B cell (primary cell): Measurements from ENCODE around the gene SERGEF. TPM values are rescaled to one million over a fixed set of nuclear protein-coding genes. Genes with fewer than 3 reads are reported as not detected.

Experiments used
- ATAC-seq: fragments of 200-7000 bp; cut with Tn5 transposase; one replicate; pipeline ENCODE4 v1.10.0; 2021; ENCODE audit warnings: low read depth, mild to moderate bottlenecking, moderate number of reproducible peaks, moderate library complexity
- CTCF ChIA-PET: fragments of 350-600 bp; sonication (Branson Sonifier 250); formaldehyde crosslinking; loops from one replicate; lab custom pipeline; 2021; ENCODE audit warnings: antibody characterized with exemption, inconsistent platforms; lab: Charles Lee
- POLR2A ChIA-PET: fragments of 350-600 bp; sonication (Branson Sonifier 250); formaldehyde crosslinking; loops from one replicate; lab custom pipeline; 2021; ENCODE audit warnings: antibody characterized with exemption; lab: Charles Lee
- DNase-seq: peaks from one replicate; pipeline ENCODE4 v3.0.0; 2013
- H2AFZ ChIP-seq: 2 replicates; pipeline ENCODE4 v1.6.1; 2012; ENCODE audit warnings: mild to moderate bottlenecking, low read depth, low read length; ENCODE audit not compliant: insufficient read depth, poor library complexity, severe bottlenecking
- H3K27ac ChIP-seq, 2 donors: 1 replicate in 1 of 2; 2 replicates in 1 of 2; pipeline ENCODE4 v1.5.1; 2012 to 2013; ENCODE audit warnings: low read length in 2 of 2, mild to moderate bottlenecking in 2 of 2, moderate library complexity in 1 of 2
- H3K27me3 ChIP-seq, 4 experiments: fragments of 200-600 bp in 1 of 4; sonication (generic) in 1 of 4; replicated peaks in 1 of 4; 1 replicate in 2 of 4; 2 replicates in 2 of 4; pipeline versions ENCODE4 v1.6.1 to v1.7.0; 2013 to 2016; ENCODE audit warnings: low read length in 3 of 4, mild to moderate bottlenecking in 2 of 4, mixed read lengths in 1 of 4, moderate library complexity in 1 of 4; ENCODE audit not compliant: insufficient read depth in 4 of 4, control insufficient read depth in 3 of 4; ENCODE audit errors: control extremely low read depth in 1 of 4
- H3K36me3 ChIP-seq, 2 experiments: replicated peaks in 1 of 2; 1 replicate in 1 of 2; 2 replicates in 1 of 2; pipeline versions ENCODE4 v1.6.1 to v1.7.1; 2013; ENCODE audit warnings: low read length in 1 of 2; ENCODE audit not compliant: insufficient read depth in 2 of 2, control insufficient read depth in 1 of 2; ENCODE audit errors: control extremely low read depth in 1 of 2, extremely low read depth in 1 of 2
- H3K4me1 ChIP-seq, 2 donors: fragments of 200-600 bp in 1 of 2; sonication (generic) in 1 of 2; 1 replicate in 1 of 2; 2 replicates in 1 of 2; pipeline versions ENCODE4 v1.5.1 to v1.6.1; 2013 to 2017; ENCODE audit warnings: low read length in 2 of 2; ENCODE audit not compliant: control insufficient read depth in 2 of 2, insufficient read depth in 2 of 2
- H3K4me2 ChIP-seq: replicated peaks from 2 replicates; pipeline ENCODE3; 2012; ENCODE audit warnings: mild to moderate bottlenecking, low read depth, low read length; ENCODE audit not compliant: poor library complexity, severe bottlenecking
- H3K4me3 ChIP-seq, 5 experiments: fragments of 200-600 bp in 1 of 5; sonication (generic) in 1 of 5; 1 replicate in 3 of 5; 2 replicates in 2 of 5; pipeline versions ENCODE4 v1.5.1 to v1.7.0; 2011 to 2016; ENCODE audit warnings: low read length in 4 of 5, mild to moderate bottlenecking in 4 of 5, low read depth in 2 of 5, control low read depth in 1 of 5, moderate library complexity in 1 of 5; ENCODE audit not compliant: insufficient read depth in 1 of 5; ENCODE audit errors: control extremely low read depth in 1 of 5, extremely low read depth in 1 of 5
- H3K79me2 ChIP-seq: fragments of 200-600 bp; sonication (generic); one replicate; pipeline ENCODE4 v1.6.0; 2016; ENCODE audit warnings: low read length; ENCODE audit not compliant: control insufficient read depth, insufficient read depth
- H3K9ac ChIP-seq: fragments of 200-600 bp; sonication (generic); 2 replicates; pipeline ENCODE4 v1.6.1; 2017; ENCODE audit warnings: mild to moderate bottlenecking, low read length, moderate library complexity
- H3K9me3 ChIP-seq, 3 donors: one replicate each; pipeline versions ENCODE4 v1.6.1 to v1.7.1; 2013; ENCODE audit warnings: low read length in 2 of 3; ENCODE audit not compliant: control insufficient read depth in 2 of 3, insufficient read depth in 1 of 3; ENCODE audit errors: control extremely low read depth in 1 of 3
- H4K20me1 ChIP-seq: 2 replicates; pipeline ENCODE4 v1.6.0; 2012; ENCODE audit warnings: mild to moderate bottlenecking, low read length; ENCODE audit not compliant: insufficient read depth, control insufficient read depth, poor library complexity, severe bottlenecking
- H3K27ac Mint-ChIP-seq: one replicate; pipeline ENCODE4 v1.8.0; 2021; ENCODE audit warnings: mixed read lengths
- H3K27me3 Mint-ChIP-seq: one replicate; pipeline ENCODE4 v1.8.0; 2021; ENCODE audit warnings: mixed read lengths
- H3K4me1 Mint-ChIP-seq: one replicate; pipeline ENCODE4 v1.8.0; 2021; ENCODE audit warnings: mixed read lengths
- H3K4me3 Mint-ChIP-seq: one replicate; pipeline ENCODE4 v1.8.0; 2021; ENCODE audit warnings: mixed read lengths
- H3K9me3 Mint-ChIP-seq: one replicate; pipeline ENCODE4 v1.8.0; 2022; ENCODE audit warnings: mixed read lengths; ENCODE audit not compliant: insufficient read depth
- EZH2 ChIP-seq: IDR thresholded peaks from 2 replicates; pipeline ENCODE4 v1.6.1; 2012; ENCODE audit warnings: borderline replicate concordance, low read depth, mild to moderate bottlenecking, moderate library complexity, low read length; ENCODE audit not compliant: insufficient read depth, poor library complexity, severe bottlenecking
- WGBS: methylation state at CpG from one replicate; pipeline ENCODE4 v1.1.5; 2013; ENCODE audit warnings: missing lambda C conversion rate; ENCODE audit not compliant: insufficient coverage; 5-methylcytosine and 5-hydroxymethylcytosine counted together
- intact Hi-C: fragments of 100-400 bp; cut with micrococcal nuclease; formaldehyde crosslinking; loops from one replicate; pipeline ENCODE4 v1.10.0; 2022
- polyA plus RNA-seq: library from polyadenylated mRNA; depleted of rRNA; stranded (reverse); fragments of >200 nt; gene quantifications from 2 replicates; pipeline ENCODE4 v1.2.3, GENCODE V29; 2012
- total RNA-seq, 2 donors: library from RNA; stranded (reverse); fragments of 120-200 nt in 1 of 2; gene quantifications; 1 replicate in 1 of 2; 2 replicates in 1 of 2; pipeline versions ENCODE4 v1.2.3 to v1.2.4, GENCODE V29; 2013 to 2022
- TF ChIP-seq, protein P1 (sequence below): fragments of 200-600 bp; IDR thresholded peaks from one replicate; pipeline ENCODE4 v1.8.0; 2022; ENCODE audit warnings: antibody characterized with exemption, mild to moderate bottlenecking

Gene SERGEF
- total and polyA plus RNA-seq, 2 donors (not counting 1 experiment from before 2014, with no cell fraction given), result 24.2 to 54.3 TPM

DNA sequence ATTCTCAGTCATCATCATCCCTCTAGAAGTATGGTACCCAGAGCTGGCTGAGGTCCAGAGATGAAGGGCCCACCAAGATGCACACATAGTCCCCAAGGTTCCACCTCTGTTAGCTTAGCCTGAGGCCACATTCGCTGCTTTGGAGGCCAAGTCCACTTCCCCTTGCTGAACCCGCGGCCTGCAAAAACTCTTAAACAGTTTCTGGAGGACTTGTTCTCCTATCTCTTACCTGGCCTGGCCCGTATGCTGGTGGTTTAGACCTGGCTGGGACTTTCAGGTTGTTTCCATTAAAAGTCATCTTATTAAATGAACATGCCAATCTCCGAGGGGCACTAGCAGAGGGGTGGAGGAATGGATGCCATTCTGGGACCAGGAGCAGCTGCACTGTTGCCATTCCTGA is 213.7 kb downstream of the SERGEF start:
- H3K4me1 Mint-ChIP-seq, result no peaks in the 10 kb centered on the region
- no peak for DNase-seq
- H3K36me3 ChIP-seq, result no peaks in the 10 kb centered on the region
- H3K27ac Mint-ChIP-seq, result no peak overlapping the region
- no peaks in the 10 kb centered on the region for H3K27me3 Mint-ChIP-seq
- H3K9me3 Mint-ChIP-seq, result no peaks in the 10 kb centered on the region
- no peak overlapping the region for H3K27ac ChIP-seq
- CTCF ChIA-PET, result no interaction called here
- no peaks in the 10 kb centered on the region for H4K20me1 ChIP-seq
- H3K4me3 Mint-ChIP-seq, result no peak overlapping the region
- H3K9ac ChIP-seq, result no peak overlapping the region
- no peak for TF ChIP-seq EZH2
- TF ChIP-seq, protein P1, sequence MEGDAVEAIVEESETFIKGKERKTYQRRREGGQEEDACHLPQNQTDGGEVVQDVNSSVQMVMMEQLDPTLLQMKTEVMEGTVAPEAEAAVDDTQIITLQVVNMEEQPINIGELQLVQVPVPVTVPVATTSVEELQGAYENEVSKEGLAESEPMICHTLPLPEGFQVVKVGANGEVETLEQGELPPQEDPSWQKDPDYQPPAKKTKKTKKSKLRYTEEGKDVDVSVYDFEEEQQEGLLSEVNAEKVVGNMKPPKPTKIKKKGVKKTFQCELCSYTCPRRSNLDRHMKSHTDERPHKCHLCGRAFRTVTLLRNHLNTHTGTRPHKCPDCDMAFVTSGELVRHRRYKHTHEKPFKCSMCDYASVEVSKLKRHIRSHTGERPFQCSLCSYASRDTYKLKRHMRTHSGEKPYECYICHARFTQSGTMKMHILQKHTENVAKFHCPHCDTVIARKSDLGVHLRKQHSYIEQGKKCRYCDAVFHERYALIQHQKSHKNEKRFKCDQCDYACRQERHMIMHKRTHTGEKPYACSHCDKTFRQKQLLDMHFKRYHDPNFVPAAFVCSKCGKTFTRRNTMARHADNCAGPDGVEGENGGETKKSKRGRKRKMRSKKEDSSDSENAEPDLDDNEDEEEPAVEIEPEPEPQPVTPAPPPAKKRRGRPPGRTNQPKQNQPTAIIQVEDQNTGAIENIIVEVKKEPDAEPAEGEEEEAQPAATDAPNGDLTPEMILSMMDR, result no peak
- no peak overlapping the region for H2AFZ ChIP-seq
- H3K27me3 ChIP-seq, result no peaks in the 10 kb centered on the region
- no peak for ATAC-seq
- POLR2A ChIA-PET, result no interaction called here
- no peaks in the 10 kb centered on the region for H3K79me2 ChIP-seq
- H3K9me3 ChIP-seq, result peaks cover 0 to 2% (median 0%) of the 10 kb centered on the region in 3 donors
- 95% methylated on average over 5 of the region's 5 CpGs for WGBS
- intact Hi-C loops, result no loop called here
- H3K4me1 ChIP-seq, result no peaks in the 10 kb centered on the region
- H3K4me3 ChIP-seq, result no peak overlapping the region
- no peak overlapping the region for H3K4me2 ChIP-seq

DNA sequence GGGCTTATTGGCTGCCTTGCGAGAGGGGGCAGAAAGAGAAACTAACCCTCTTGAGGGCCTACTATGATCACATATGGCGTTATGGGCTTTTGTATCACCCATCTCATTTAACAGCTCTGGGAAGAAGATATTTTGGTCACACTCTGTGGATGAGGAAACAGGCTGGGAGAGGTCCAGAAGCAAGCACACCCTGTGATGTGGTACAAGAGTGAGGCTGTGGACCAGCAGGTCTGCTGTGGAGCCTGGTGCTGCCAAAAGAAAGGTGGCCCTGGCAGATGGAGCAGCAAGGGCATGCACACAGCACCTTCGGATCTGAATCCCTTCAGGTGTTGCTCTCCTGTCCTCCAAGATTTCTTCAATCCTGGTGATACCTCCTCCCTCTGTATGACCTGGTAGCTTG is 214.1 kb downstream of the SERGEF start:
- TF ChIP-seq EZH2, result no peak
- TF ChIP-seq, protein P1, result no peak

More for the DNA sequence above, 214.1 kb downstream of the SERGEF start:
- no peak overlapping the region for H2AFZ ChIP-seq
- no peak overlapping the region for H3K9ac ChIP-seq
- ChIA-PET CTCF (no interaction called here), POLR2A (no interaction called here)
- intact Hi-C loops, result no loop called here
- no peak overlapping the region for H3K4me3 Mint-ChIP-seq
- H3K36me3 ChIP-seq, result no peaks in the 10 kb centered on the region
- no peaks in the 10 kb centered on the region for H3K27me3 ChIP-seq
- no peak overlapping the region for H3K27ac ChIP-seq
- H3K9me3 Mint-ChIP-seq, result no peaks in the 10 kb centered on the region
- H3K27ac Mint-ChIP-seq, result no peak overlapping the region
- WGBS, result 80% methylated on average over 1 of the region's 3 CpGs
- H3K27me3 Mint-ChIP-seq, result no peaks in the 10 kb centered on the region
- H3K4me1 Mint-ChIP-seq, result no peaks in the 10 kb centered on the region
- peaks cover 0 to 2% (median 0%) of the 10 kb centered on the region in 3 donors for H3K9me3 ChIP-seq
- H3K79me2 ChIP-seq, result no peaks in the 10 kb centered on the region
- H3K4me3 ChIP-seq, result no peak overlapping the region
- H4K20me1 ChIP-seq, result no peaks in the 10 kb centered on the region
- H3K4me1 ChIP-seq, result no peaks in the 10 kb centered on the region
- ATAC-seq (no peak), DNase-seq (no peak)
- H3K4me2 ChIP-seq, result no peak overlapping the region
